Measurements from ENCODE around the gene TCP10L.

Gene TCP10L

GRCh38 chr21:32593690-32594089, 8.4 kb upstream of the TCP10L start:
- TF ChIP-seq ZBTB7A (IDR thresholded peaks at IDR 0.05; ENCODE audit: low read depth): no peak
- TF ChIP-seq TAF1 (IDR thresholded peaks at IDR 0.05; ENCODE audit: low read depth): no peak
- TF ChIP-seq CEBPB (IDR thresholded peaks at IDR 0.05): no peak
- no peak for TF ChIP-seq TEAD4 (IDR thresholded peaks at IDR 0.05)
- no peak for TF ChIP-seq TCF12 (IDR thresholded peaks at IDR 0.05; ENCODE audit: low read depth)
- TF ChIP-seq RAD21 (IDR thresholded peaks at IDR 0.05; ENCODE audit: low read depth): no peak
- TF ChIP-seq, protein P1, sequence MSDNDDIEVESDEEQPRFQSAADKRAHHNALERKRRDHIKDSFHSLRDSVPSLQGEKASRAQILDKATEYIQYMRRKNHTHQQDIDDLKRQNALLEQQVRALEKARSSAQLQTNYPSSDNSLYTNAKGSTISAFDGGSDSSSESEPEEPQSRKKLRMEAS (IDR thresholded peaks at IDR 0.05): no peak
- no peak for TF ChIP-seq YY1 (IDR thresholded peaks at IDR 0.05; ENCODE audit: low read depth)
- TF ChIP-seq CREB1 (IDR thresholded peaks at IDR 0.05; ENCODE audit: low read depth): no peak
- TF ChIP-seq, protein P2, sequence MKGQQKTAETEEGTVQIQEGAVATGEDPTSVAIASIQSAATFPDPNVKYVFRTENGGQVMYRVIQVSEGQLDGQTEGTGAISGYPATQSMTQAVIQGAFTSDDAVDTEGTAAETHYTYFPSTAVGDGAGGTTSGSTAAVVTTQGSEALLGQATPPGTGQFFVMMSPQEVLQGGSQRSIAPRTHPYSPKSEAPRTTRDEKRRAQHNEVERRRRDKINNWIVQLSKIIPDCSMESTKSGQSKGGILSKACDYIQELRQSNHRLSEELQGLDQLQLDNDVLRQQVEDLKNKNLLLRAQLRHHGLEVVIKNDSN (IDR thresholded peaks at IDR 0.05): no peak
- no peak for TF ChIP-seq REST (IDR thresholded peaks at IDR 0.05; ENCODE audit: low read depth)

DNA sequence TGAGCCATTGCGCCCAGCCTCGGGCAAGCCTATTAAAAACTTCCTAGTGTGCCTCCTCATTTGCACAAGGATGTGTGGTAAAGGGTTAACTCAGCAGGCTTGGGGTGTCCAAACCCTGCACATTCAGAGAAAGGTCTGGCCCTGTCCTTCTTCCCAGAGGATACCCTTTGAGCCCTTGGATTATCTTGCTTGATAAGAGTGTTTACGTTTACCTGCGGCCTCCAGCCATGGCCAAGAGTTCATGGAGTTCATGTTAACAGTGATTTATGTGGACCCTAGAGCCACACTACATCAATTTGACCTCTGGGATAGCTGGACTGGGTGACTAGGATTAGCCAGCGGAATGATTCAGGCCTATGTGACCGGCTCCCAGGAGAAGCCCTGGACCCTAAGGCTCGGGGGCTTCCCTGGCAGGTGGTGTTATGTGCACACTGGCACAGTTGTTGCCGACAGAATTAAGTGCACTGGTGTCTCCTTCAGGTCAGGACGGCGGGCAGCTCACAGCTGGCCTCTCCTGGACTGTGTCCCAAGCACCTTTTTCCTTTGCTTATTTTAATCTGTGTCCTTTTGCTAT, 7.7 kb upstream of the TCP10L start:
- TF ChIP-seq FOXM1 (IDR thresholded peaks at IDR 0.05; ENCODE audit: borderline replicate concordance, low read depth) (no peak), TCF12 (IDR thresholded peaks at IDR 0.05; ENCODE audit: low read depth) (no peak), TEAD4 (IDR thresholded peaks at IDR 0.05) (no peak)

- TF ChIP-seq REST (IDR thresholded peaks at IDR 0.05; ENCODE audit: low read depth) (no peak), EP300 (IDR thresholded peaks at IDR 0.05; ENCODE audit: borderline replicate concordance) (no peak), TAF1 (IDR thresholded peaks at IDR 0.05; ENCODE audit: low read depth) (no peak), NFIC (IDR thresholded peaks at IDR 0.05) (no peak), YY1 (IDR thresholded peaks at IDR 0.05; ENCODE audit: low read depth) (no peak), ZBTB7A (IDR thresholded peaks at IDR 0.05; ENCODE audit: low read depth) (no peak), RAD21 (IDR thresholded peaks at IDR 0.05; ENCODE audit: low read depth) (no peak), CREB1 (IDR thresholded peaks at IDR 0.05; ENCODE audit: low read depth) (no peak), EGR1 (IDR thresholded peaks at IDR 0.05) (no peak), CEBPB (IDR thresholded peaks at IDR 0.05) (no peak)
- TF ChIP-seq, protein P2 (IDR thresholded peaks at IDR 0.05): no peak
- TF ChIP-seq, protein P1 (IDR thresholded peaks at IDR 0.05): no peak
These were observed 4.8 kb upstream of the TCP10L start for GRCh38 chr21:32590130-32590529.

DNA sequence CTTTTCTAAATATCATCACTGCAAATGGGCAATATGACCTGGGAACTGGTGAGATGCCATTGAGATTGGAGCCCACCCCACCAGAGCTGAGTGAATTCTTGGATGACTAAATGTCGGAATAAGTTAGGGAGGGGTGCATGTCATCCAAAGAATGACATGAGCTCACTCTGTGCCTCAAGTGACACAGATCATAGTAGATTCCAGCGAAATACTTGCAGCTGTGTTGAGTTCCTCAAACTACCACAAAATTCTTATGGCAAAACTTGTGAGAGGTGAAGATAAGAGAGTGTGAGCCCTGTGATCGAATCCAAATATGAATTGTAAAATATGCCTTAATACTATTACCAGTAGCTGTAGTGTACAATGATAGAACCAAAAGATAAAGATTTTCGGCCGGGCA, 2.3 kb upstream of the TCP10L start:
- TF ChIP-seq EP300 (IDR thresholded peaks at IDR 0.05; ENCODE audit: borderline replicate concordance) (no peak), TEAD4 (IDR thresholded peaks at IDR 0.05) (no peak), NFIC (IDR thresholded peaks at IDR 0.05) (no peak), CEBPB (IDR thresholded peaks at IDR 0.05) (no peak), FOXM1 (IDR thresholded peaks at IDR 0.05; ENCODE audit: borderline replicate concordance, low read depth) (no peak), EGR1 (IDR thresholded peaks at IDR 0.05) (no peak), YY1 (IDR thresholded peaks at IDR 0.05; ENCODE audit: low read depth) (no peak), REST (IDR thresholded peaks at IDR 0.05; ENCODE audit: low read depth) (no peak)
- TF ChIP-seq, protein P2 (IDR thresholded peaks at IDR 0.05): no peak
- TF ChIP-seq, protein P1 (IDR thresholded peaks at IDR 0.05): no peak
